ENCODE data around the gene ATP6AP2. TPM values are rescaled to one million over a fixed set of nuclear protein-coding genes. Genes with fewer than 3 reads are reported as not detected.
"Not testable (repeated sequence)": the region's sequence is repeated elsewhere in the genome, so short reads cannot be mapped to it uniquely, and the experiment has no call there.

ATP6AP2 gene
- total and polyA plus RNA-seq, 9 of the 15 experiments (the other 6 are each of a cell fraction or from before 2014, with no cell fraction given), result 23.3 to 131 (median 41.9) TPM

DNA sequence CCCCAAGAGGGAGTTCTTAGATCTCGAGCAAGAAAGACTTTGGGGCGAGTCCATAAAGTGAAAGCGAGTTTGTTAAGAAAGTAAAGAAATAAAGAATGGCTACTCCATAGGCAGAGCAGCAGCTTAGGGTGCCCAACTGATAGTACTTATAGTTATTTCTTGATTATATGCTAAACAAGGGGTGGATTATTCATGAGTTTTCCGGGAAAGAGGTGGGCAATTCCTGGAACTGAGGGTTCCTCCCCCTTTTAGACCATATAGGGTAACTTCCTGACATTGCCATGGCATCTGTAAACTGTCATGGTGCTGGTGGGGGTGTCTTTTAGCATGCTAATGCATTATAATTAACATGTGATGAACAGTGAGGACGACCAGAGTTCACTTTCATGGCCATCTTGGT lies 9.6 kb upstream of the ATP6AP2 start:
- H4K20me1 ChIP-seq (replicated peaks; ENCODE audit: control insufficient read depth, insufficient read depth, low read length); in situ Hi-C loops (cut with MboI); H3K9me1 ChIP-seq (ENCODE audit: control insufficient read depth, insufficient read depth, low read length); H3K79me2 ChIP-seq (ENCODE audit: control insufficient read depth, insufficient read depth, low read length); H3K9me3 ChIP-seq (replicated peaks; ENCODE audit: control insufficient read depth, insufficient read depth, low read depth, low read length); H3K9ac ChIP-seq (ENCODE audit: insufficient read depth in 1 of 2, low read depth in 2 of 2, low read length in 2 of 2); H3K36me3 ChIP-seq (ENCODE audit: control insufficient read depth, insufficient read depth, low read length); BruUV-seq (replicated peaks); H3K27me3 ChIP-seq (ENCODE audit: control insufficient read depth in 2 of 2, insufficient read depth in 2 of 2, low read length in 2 of 2); FAIRE-seq; intact Hi-C loops (cut with micrococcal nuclease); CTCF ChIA-PET (ENCODE audit: low intra/inter-chr PET ratio): not testable (repeated sequence)
- Histone ChIP-seq H3K4me3 (peak overlapping the region; percentile 18; the same call in 1 of the 2 replicates), H3K4me1 (replicated peaks in 1 of 2; ENCODE audit: control insufficient read depth in 2 of 2, insufficient read depth in 2 of 2, low read length in 2 of 2) (peaks cover 3 to 11% of the 10 kb centered on the region in 2 experiments; a peak in 3 of 5 replicates), H2AFZ (ENCODE audit: low read depth, low read length) (peak overlapping the region; percentile 87), H3K4me2 (ENCODE audit: insufficient read depth, low read length) (peak overlapping the region; percentile 60), H3K27ac (ENCODE audit: extremely low read depth, low read depth, low read length) (peak overlapping the region; percentile 68; the same call in 2 of the 3 replicates)
- DNase-seq (ENCODE audit: extremely low read depth in 1 of 4, low spot score in 3 of 4) (peak in 1 of 4 experiments; percentile 72), ATAC-seq (peak; percentile 69)
- TF ChIP-seq EGR1 (conservative IDR thresholded peaks at IDR 0.05), result peak; percentile 65
- peak; percentile 92 for TF ChIP-seq STAT5A (IDR thresholded peaks at IDR 0.05; ENCODE audit: borderline replicate concordance, low read length)
- TF ChIP-seq, protein P1, sequence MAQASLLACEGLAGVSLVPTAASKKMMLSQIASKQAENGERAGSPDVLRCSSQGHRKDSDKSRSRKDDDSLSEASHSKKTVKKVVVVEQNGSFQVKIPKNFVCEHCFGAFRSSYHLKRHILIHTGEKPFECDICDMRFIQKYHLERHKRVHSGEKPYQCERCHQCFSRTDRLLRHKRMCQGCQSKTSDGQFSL (CRISPR knock-in tag; IDR thresholded peaks at IDR 0.05), result peak; percentile 37; the same call in 1 of the 2 replicates
- TF ChIP-seq, protein P1 (tag; IDR thresholded peaks at IDR 0.05), result not testable (repeated sequence)
- peak; percentile 84 for TF ChIP-seq RFX1 (IDR thresholded peaks at IDR 0.05)
- peak; percentile 91 to 99 for TF ChIP-seq SRF (CRISPR knock-in tag; IDR thresholded peaks at IDR 0.05)
- TF ChIP-seq, protein P2, sequence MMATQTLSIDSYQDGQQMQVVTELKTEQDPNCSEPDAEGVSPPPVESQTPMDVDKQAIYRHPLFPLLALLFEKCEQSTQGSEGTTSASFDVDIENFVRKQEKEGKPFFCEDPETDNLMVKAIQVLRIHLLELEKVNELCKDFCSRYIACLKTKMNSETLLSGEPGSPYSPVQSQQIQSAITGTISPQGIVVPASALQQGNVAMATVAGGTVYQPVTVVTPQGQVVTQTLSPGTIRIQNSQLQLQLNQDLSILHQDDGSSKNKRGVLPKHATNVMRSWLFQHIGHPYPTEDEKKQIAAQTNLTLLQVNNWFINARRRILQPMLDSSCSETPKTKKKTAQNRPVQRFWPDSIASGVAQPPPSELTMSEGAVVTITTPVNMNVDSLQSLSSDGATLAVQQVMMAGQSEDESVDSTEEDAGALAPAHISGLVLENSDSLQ (IDR thresholded peaks at IDR 0.05), result peak; percentile 36
- TF ChIP-seq POLR2H (tag; IDR thresholded peaks at IDR 0.05; ENCODE audit: low read depth), result peak; percentile 16; the same call in 1 of the 2 replicates
- peak; percentile 70 for TF ChIP-seq SP1 (CRISPR knock-in tag; IDR thresholded peaks at IDR 0.05)
- TF ChIP-seq RBFOX2 (IDR thresholded peaks at IDR 0.05; ENCODE audit: low read depth, low read length), result 0 out of 2 replicates have a peak, but pooled peaks have one; percentile 13
- POLR2A ChIA-PET, result interaction anchor here (0.6 kb wide), 1 partner anchor 36 kb away, joined by 3 read pairs; no protein-coding TSS in a partner anchor
- 11% methylated on average over 5 of the region's 5 CpGs for WGBS (ENCODE audit: insufficient coverage, low coverage, missing lambda C conversion rate)
